HepG2 (cell line): Measurements from ENCODE around the gene YBX2. TPM values are rescaled to one million over a fixed set of nuclear protein-coding genes. Genes with fewer than 3 reads are reported as not detected.

Source experiments
- HNF1A ChIP-seq, 2 experiments: sonication (generic) in 1 of 2; formaldehyde crosslinking in 1 of 2; IDR thresholded peaks; 2 replicates each; pipeline versions ENCODE4 v1.4.0 to v1.6.1; 2016 to 2020; ENCODE audit warnings: borderline replicate concordance in 1 of 2, low read depth in 1 of 2, mild to moderate bottlenecking in 1 of 2, missing genetic modification reagents in 1 of 2
- MTF1 ChIP-seq: sonication (generic); formaldehyde crosslinking; IDR thresholded peaks from 2 replicates; pipeline ENCODE4 v1.5.0; 2020; ENCODE audit warnings: missing genetic modification reagents
- MYNN ChIP-seq: sonication (generic); formaldehyde crosslinking; IDR thresholded peaks from 2 replicates; pipeline ENCODE4 v1.4.0; 2020; ENCODE audit warnings: mild to moderate bottlenecking, low read depth, missing genetic modification reagents
- PRDM10 ChIP-seq: sonication (generic); formaldehyde crosslinking; IDR thresholded peaks from 2 replicates; pipeline ENCODE4 v1.4.0; 2020; ENCODE audit warnings: low read depth, missing genetic modification reagents
- RFXAP ChIP-seq: sonication (generic); formaldehyde crosslinking; IDR thresholded peaks from 2 replicates; pipeline ENCODE4 v1.4.0; 2020; ENCODE audit warnings: missing genetic modification reagents, borderline replicate concordance
- SKIL ChIP-seq: sonication (generic); formaldehyde crosslinking; IDR thresholded peaks from 2 replicates; pipeline ENCODE4 v1.8.0; 2022; ENCODE audit warnings: missing genetic modification reagents, mild to moderate bottlenecking, moderate library complexity, borderline replicate concordance
- ZMYM4 ChIP-seq: sonication (generic); formaldehyde crosslinking; IDR thresholded peaks from 2 replicates; pipeline ENCODE4 v1.8.1; 2023; ENCODE audit warnings: mild to moderate bottlenecking, missing genetic modification reagents
- ZNF18 ChIP-seq: sonication (generic); formaldehyde crosslinking; IDR thresholded peaks from 2 replicates; pipeline ENCODE4 v1.8.0; 2022; ENCODE audit warnings: mild to moderate bottlenecking, missing genetic modification reagents; ENCODE audit not compliant: insufficient replicate concordance
- ZNF619 ChIP-seq: sonication (generic); formaldehyde crosslinking; IDR thresholded peaks from 2 replicates; pipeline ENCODE4 v1.4.0; 2020; ENCODE audit warnings: mild to moderate bottlenecking, missing genetic modification reagents
- ZNF710 ChIP-seq: sonication (generic); formaldehyde crosslinking; IDR thresholded peaks from 2 replicates; pipeline ENCODE4 v1.5.0; 2020; ENCODE audit warnings: mild to moderate bottlenecking, missing genetic modification reagents, borderline replicate concordance
- ZNF746 ChIP-seq: sonication (generic); formaldehyde crosslinking; IDR thresholded peaks from 2 replicates; pipeline ENCODE4 v1.8.0; 2022; ENCODE audit warnings: mild to moderate bottlenecking, missing genetic modification reagents
- ZNF788 ChIP-seq: sonication (generic); formaldehyde crosslinking; IDR thresholded peaks from 2 replicates; pipeline ENCODE4 v1.5.0; 2020; ENCODE audit warnings: mild to moderate bottlenecking, missing genetic modification reagents, borderline replicate concordance
- ZNF878 ChIP-seq: sonication (generic); formaldehyde crosslinking; IDR thresholded peaks from 2 replicates; pipeline ENCODE4 v1.8.1; 2023; ENCODE audit warnings: mild to moderate bottlenecking, missing genetic modification reagents, moderate library complexity
- polyA plus RNA-seq, 8 experiments: library from polyadenylated mRNA; depleted of rRNA in 3 of 8; stranded (reverse) in 7 of 8; unstranded in 1 of 8; fragments of >200 nt; fragmentation: Illumina TruSeq in 4 of 8; extraction: Trizol in 4 of 8; gene quantifications; 2 replicates each; pipeline versions ENCODE4 v1.2.1 to v1.2.3, GENCODE V29; 2011 to 2016; ENCODE audit warnings: low read depth in 4 of 8, missing spikeins in 1 of 8, mixed read lengths in 1 of 8; ENCODE audit not compliant: insufficient read depth in 1 of 8
- total RNA-seq, 5 experiments: library from RNA; depleted of rRNA; stranded (reverse); fragments of >200 nt; fragmentation: Illumina TruSeq; extraction: Trizol; gene quantifications; 2 replicates each; pipeline ENCODE4 v1.2.3, GENCODE V29; 2016; ENCODE audit warnings: low read depth in 1 of 5

The YBX2 gene
- total and polyA plus RNA-seq, 2 of the 13 experiments (the other 11 are each of a cell fraction or from before 2014, with no cell fraction given), result 0.12 to 0.22 TPM

GRCh38 chr17:7329374-7329996, 35.0 kb upstream of the YBX2 start (continued):
- TF ChIP-seq PRDM10 (CRISPR knock-in tag), result peak; percentile 73; the same call in 1 of the 2 replicates
- TF ChIP-seq RFXAP (CRISPR knock-in tag), result peak; percentile 65; the same call in 1 of the 2 replicates
- TF ChIP-seq MYNN (CRISPR knock-in tag), result peak; percentile 29; the same call in 1 of the 2 replicates
- TF ChIP-seq ZNF746 (CRISPR knock-in tag), result no peak
- TF ChIP-seq ZNF878 (CRISPR knock-in tag), result no peak
- TF ChIP-seq ZMYM4 (CRISPR knock-in tag), result peak; percentile 36; the same call in 1 of the 2 replicates
- TF ChIP-seq ZNF619 (CRISPR knock-in tag), result peak; percentile 78; the same call in 1 of the 2 replicates
- TF ChIP-seq HNF1A (IDR thresholded peaks at IDR 0.05; ENCODE audit: low read depth), result no peak
- TF ChIP-seq HNF1A (CRISPR knock-in tag; IDR thresholded peaks at IDR 0.05; ENCODE audit: borderline replicate concordance), result peak; percentile 68; the same call in 1 of the 2 replicates
- TF ChIP-seq MTF1 (CRISPR knock-in tag), result no peak
- TF ChIP-seq SKIL, result no peak
- TF ChIP-seq ZNF710 (CRISPR knock-in tag), result peak; percentile 49; the same call in 1 of the 2 replicates
- TF ChIP-seq ZNF788 (CRISPR knock-in tag), result peak; percentile 84; the same call in 1 of the 2 replicates
- TF ChIP-seq ZNF18 (CRISPR knock-in tag), result peak; percentile 88
